Measurements from ENCODE around the gene DISP3. TPM values are rescaled to one million over a fixed set of nuclear protein-coding genes. Genes with fewer than 3 reads are reported as not detected.

The DISP3 gene
- total RNA-seq (under 1 TPM in 1 of 2 donors, not detected in 1; 0.18 TPM), polyA plus RNA-seq (under 1 TPM; 0.04 to 0.07 TPM)
- long read RNA-seq, donor 1: 0 reads
- long read RNA-seq, donor 2: 0 reads
- long read RNA-seq, donor 3: 0 reads
- long read RNA-seq, donor 4: 0 reads
- long read RNA-seq, donor 5: 0 reads

GRCh38 chr1:11478571-11479374, at the start of gene DISP3:
TSS of gene DISP3 (plus strand) at chr1:11479155. CDS start at chr1:11500993, 21,838 bp downstream.
- DNase-seq (peak; percentile 83 to 86 (median 84)), ATAC-seq (ENCODE audit: insufficient read depth, low FRiP score) (peak; percentile 51)
- WGBS, 2 donors: 0 to 1% methylated on average over 75 to 96 of the region's 96 CpGs
- H3K9me3 ChIP-seq (ENCODE audit: control insufficient read depth in 4 of 4, insufficient read depth in 3 of 4, low read length in 3 of 4): peaks cover 0 to 13% (median 0%) of the 10 kb centered on the region in 4 donors
- H3K36me3 ChIP-seq (ENCODE audit: control insufficient read depth in 4 of 4, insufficient read depth in 4 of 4, low read length in 4 of 4): no peaks in the 10 kb centered on the region
- peaks cover 0 to 16% (median 3%) of the 10 kb centered on the region in 5 donors for H3K4me1 ChIP-seq (ENCODE audit: control insufficient read depth in 5 of 5, insufficient read depth in 5 of 5, low read length in 5 of 5)
- TF ChIP-seq CTCF (IDR thresholded peaks at IDR 0.05; ENCODE audit: control extremely low read depth, extremely low read depth): peak; percentile 23
- H3K27me3 ChIP-seq (ENCODE audit: control insufficient read depth in 3 of 3, insufficient read depth in 3 of 3, low read length in 2 of 3): peaks cover 6 to 20% (median 10%) of the 10 kb centered on the region in 3 donors
- no peak within 1 kb of the TSS for H3K9ac ChIP-seq (ENCODE audit: insufficient read depth in 1 of 2, low read length in 2 of 2)
- no peak within 1 kb of the TSS for H3K27ac ChIP-seq (ENCODE audit: low read depth in 1 of 2, low read length in 1 of 2)
- peak within 1 kb of the TSS; percentile 47 for H3K4me3 ChIP-seq

GRCh38 chr1:11429226-11429625, 49.7 kb upstream of the DISP3 start:
- no peak overlapping the region for H3K9ac ChIP-seq (ENCODE audit: insufficient read depth in 1 of 2, low read length in 2 of 2)
- DNase-seq (no peak), ATAC-seq (ENCODE audit: insufficient read depth, low FRiP score) (no peak)
- no peak overlapping the region for H3K27ac ChIP-seq (ENCODE audit: low read depth in 1 of 2, low read length in 1 of 2)
- no peak for TF ChIP-seq CTCF (IDR thresholded peaks at IDR 0.05; ENCODE audit: control extremely low read depth, extremely low read depth)
- no peaks in the 10 kb centered on the region for H3K4me1 ChIP-seq (ENCODE audit: control insufficient read depth in 5 of 5, insufficient read depth in 5 of 5, low read length in 5 of 5)
- no peak overlapping the region for H3K4me3 ChIP-seq
- no peaks in the 10 kb centered on the region for H3K27me3 ChIP-seq (ENCODE audit: control insufficient read depth in 3 of 3, insufficient read depth in 3 of 3, low read length in 2 of 3)
- WGBS, 2 donors: 73 to 82% methylated on average over 6 of the region's 6 CpGs
- no peaks in the 10 kb centered on the region for H3K9me3 ChIP-seq (ENCODE audit: control insufficient read depth in 4 of 4, insufficient read depth in 3 of 4, low read length in 3 of 4)
- H3K36me3 ChIP-seq (ENCODE audit: control insufficient read depth in 4 of 4, insufficient read depth in 4 of 4, low read length in 4 of 4): no peaks in the 10 kb centered on the region

GRCh38 chr1:11429935-11430334, 49.0 kb upstream of the DISP3 start:
- Histone ChIP-seq H3K9me3 (ENCODE audit: control insufficient read depth in 4 of 4, insufficient read depth in 3 of 4, low read length in 3 of 4) (no peaks in the 10 kb centered on the region), H3K27me3 (ENCODE audit: control insufficient read depth in 3 of 3, insufficient read depth in 3 of 3, low read length in 2 of 3) (no peaks in the 10 kb centered on the region), H3K4me3 (no peak overlapping the region), H3K27ac (ENCODE audit: low read depth in 1 of 2, low read length in 1 of 2) (no peak overlapping the region), H3K36me3 (ENCODE audit: control insufficient read depth in 4 of 4, insufficient read depth in 4 of 4, low read length in 4 of 4) (no peaks in the 10 kb centered on the region), H3K9ac (ENCODE audit: insufficient read depth in 1 of 2, low read length in 2 of 2) (no peak overlapping the region), H3K4me1 (ENCODE audit: control insufficient read depth in 5 of 5, insufficient read depth in 5 of 5, low read length in 5 of 5) (no peaks in the 10 kb centered on the region)
- DNase-seq (no peak), ATAC-seq (ENCODE audit: insufficient read depth, low FRiP score) (no peak)
- TF ChIP-seq CTCF (IDR thresholded peaks at IDR 0.05; ENCODE audit: control extremely low read depth, extremely low read depth): no peak
- 83 to 87% methylated on average over 10 of the region's 10 CpGs for WGBS, 2 donors

Measured in lung (tissue), 16 donors.